Loucy (cell line): ENCODE measurements around the gene SEMA7A.

Source experiments
- CTCF ChIP-seq: fragments of 200-600 bp; sonication (generic); conservative IDR thresholded peaks from 2 replicates; pipeline ENCODE4 v1.5.1; 2014; ENCODE audit warnings: mild to moderate bottlenecking, antibody characterized with exemption, low read length
- EZH2phosphoT487 ChIP-seq: fragments of 200-600 bp; IDR thresholded peaks from 2 replicates; pipeline ENCODE4 v1.6.1; 2018; ENCODE audit warnings: antibody characterized with exemption, mild to moderate bottlenecking, moderate library complexity, borderline replicate concordance

DNA sequence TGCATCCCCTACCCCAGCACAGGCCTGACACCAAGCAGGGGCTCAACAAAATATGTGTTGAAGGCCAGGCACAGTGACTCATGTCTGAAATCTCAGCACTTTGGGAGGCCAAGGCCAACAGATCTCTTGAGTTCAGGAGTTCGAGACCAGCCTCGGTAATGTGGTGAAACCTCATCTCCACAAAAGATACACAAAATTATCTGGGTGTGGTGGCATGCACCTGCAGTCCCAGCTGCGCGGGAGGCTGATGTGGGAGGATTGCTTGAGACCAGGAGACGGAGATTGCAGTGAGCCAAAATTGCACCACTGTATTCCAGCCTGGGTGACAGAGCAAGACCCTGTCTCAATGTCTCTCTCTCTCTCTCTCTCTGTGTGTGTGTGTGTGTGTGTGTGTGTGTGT lies 35.6 kb downstream of the SEMA7A start:
- TF ChIP-seq CTCF (no peak), EZH2phosphoT487 (no peak)
